ENCODE results near the gene TH.

The TH gene

GRCh38 chr11:2173150-2173693, 1.6 kb upstream of the TH start:
- peak; percentile 18 for TF ChIP-seq CTCF (IDR thresholded peaks at IDR 0.05; ENCODE audit: extremely low read depth, missing control alignments)
- DNase-seq (ENCODE audit: low spot score): no peak

GRCh38 chr11:2172676-2173075, 1.1 kb upstream of the TH start:
- no peak for DNase-seq (ENCODE audit: low spot score)
- TF ChIP-seq CTCF (IDR thresholded peaks at IDR 0.05; ENCODE audit: extremely low read depth, missing control alignments): no peak

- DNase-seq (ENCODE audit: low spot score): no peak
- TF ChIP-seq CTCF (IDR thresholded peaks at IDR 0.05; ENCODE audit: extremely low read depth, missing control alignments): no peak
Observed at GRCh38 chr11:2169626-2170570, 1.7 kb downstream of the TH start.

GRCh38 chr11:2169005-2169378, 2.6 kb downstream of the TH start:
- no peak for TF ChIP-seq CTCF (IDR thresholded peaks at IDR 0.05; ENCODE audit: extremely low read depth, missing control alignments)
- DNase-seq (ENCODE audit: low spot score): no peak

GRCh38 chr11:2168286-2169004, 3.2 kb downstream of the TH start:
- no peak for TF ChIP-seq CTCF (IDR thresholded peaks at IDR 0.05; ENCODE audit: extremely low read depth, missing control alignments)
- no peak for DNase-seq (ENCODE audit: low spot score)

- TF ChIP-seq CTCF (IDR thresholded peaks at IDR 0.05; ENCODE audit: extremely low read depth, missing control alignments): no peak
- no peak for DNase-seq (ENCODE audit: low spot score)
Observed at GRCh38 chr11:2167141-2168045, 4.2 kb downstream of the TH start.
